ENCODE measurements around the gene NRSN1. TPM values are rescaled to one million over a fixed set of nuclear protein-coding genes. Genes with fewer than 3 reads are reported as not detected.

The NRSN1 gene
- total RNA-seq, 3 donors from 2014 or later (not counting 1 experiment from before 2014, with no cell fraction given) = not detected

DNA sequence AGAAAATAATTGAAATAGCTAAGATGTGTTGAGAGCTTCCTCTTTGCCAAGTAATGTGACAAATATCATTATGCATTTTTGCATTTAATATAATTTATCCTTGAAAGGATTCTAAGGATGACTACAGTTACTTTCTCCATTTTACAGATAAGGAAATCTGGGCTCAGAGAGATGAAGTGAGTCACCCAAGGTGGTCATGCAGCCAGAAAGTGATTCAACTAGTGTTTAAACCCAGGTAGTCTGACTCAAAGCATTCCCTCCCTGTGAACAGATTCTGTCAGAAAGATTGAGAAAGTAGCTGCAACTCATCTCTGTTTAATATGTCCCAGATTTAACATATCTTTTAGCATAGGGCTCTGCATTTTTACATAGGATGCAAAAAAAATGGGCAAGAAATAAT, 28.1 kb downstream of the NRSN1 start:
- Histone ChIP-seq H3K27me3 (ENCODE audit: control insufficient read depth, insufficient read depth, low read length) (no peaks in the 10 kb centered on the region), H3K4me3 (ENCODE audit: low read length) (no peak overlapping the region), H3K27ac (ENCODE audit: low read length) (no peak overlapping the region), H3K4me1 (ENCODE audit: control insufficient read depth, insufficient read depth, low read length) (no peaks in the 10 kb centered on the region), H3K9me3 (ENCODE audit: control insufficient read depth, insufficient read depth, low read length) (no peaks in the 10 kb centered on the region), H3K36me3 (ENCODE audit: control insufficient read depth, insufficient read depth, low read length) (no peaks in the 10 kb centered on the region)
- DNase-seq (no peak), ATAC-seq (no peak)
- H3K9me3 Mint-ChIP-seq = peaks cover 6 to 7% of the 10 kb centered on the region in 2 donors
- TF ChIP-seq, protein P1, sequence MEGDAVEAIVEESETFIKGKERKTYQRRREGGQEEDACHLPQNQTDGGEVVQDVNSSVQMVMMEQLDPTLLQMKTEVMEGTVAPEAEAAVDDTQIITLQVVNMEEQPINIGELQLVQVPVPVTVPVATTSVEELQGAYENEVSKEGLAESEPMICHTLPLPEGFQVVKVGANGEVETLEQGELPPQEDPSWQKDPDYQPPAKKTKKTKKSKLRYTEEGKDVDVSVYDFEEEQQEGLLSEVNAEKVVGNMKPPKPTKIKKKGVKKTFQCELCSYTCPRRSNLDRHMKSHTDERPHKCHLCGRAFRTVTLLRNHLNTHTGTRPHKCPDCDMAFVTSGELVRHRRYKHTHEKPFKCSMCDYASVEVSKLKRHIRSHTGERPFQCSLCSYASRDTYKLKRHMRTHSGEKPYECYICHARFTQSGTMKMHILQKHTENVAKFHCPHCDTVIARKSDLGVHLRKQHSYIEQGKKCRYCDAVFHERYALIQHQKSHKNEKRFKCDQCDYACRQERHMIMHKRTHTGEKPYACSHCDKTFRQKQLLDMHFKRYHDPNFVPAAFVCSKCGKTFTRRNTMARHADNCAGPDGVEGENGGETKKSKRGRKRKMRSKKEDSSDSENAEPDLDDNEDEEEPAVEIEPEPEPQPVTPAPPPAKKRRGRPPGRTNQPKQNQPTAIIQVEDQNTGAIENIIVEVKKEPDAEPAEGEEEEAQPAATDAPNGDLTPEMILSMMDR (IDR thresholded peaks at IDR 0.05) = no peak
- intact Hi-C loops (cut with micrococcal nuclease) = no loop called here
- no peaks in the 10 kb centered on the region for H3K4me1 Mint-ChIP-seq
- H3K27me3 Mint-ChIP-seq (ENCODE audit: low read depth in 2 of 2) = no peaks in the 10 kb centered on the region
- no peak overlapping the region for H3K27ac Mint-ChIP-seq
- no peak overlapping the region for H3K4me3 Mint-ChIP-seq
- no peaks in the 10 kb centered on the region for H3K36me3 Mint-ChIP-seq

DNA sequence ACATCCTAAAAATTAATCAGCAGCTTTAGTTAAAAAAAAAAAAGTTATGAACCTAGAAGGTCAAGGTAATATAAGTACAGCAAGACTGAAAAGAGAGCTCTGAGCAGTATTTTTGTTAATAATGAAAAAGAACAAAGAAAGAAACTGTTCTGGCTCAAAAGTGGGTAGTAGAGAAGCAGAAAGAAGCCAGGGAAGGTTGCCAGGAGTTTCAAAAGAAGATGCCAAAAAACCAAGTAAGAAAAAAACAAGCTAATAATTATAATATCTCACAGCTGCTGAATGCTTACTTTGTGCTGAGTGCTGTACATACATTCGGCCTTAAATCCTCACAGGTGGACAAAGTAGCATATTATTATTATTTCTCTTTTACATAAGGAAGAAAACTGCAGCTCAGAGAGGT, 31.9 kb downstream of the NRSN1 start:
- Mint-ChIP-seq H3K27me3 (ENCODE audit: low read depth in 2 of 2) (no peaks in the 10 kb centered on the region), H3K36me3 (no peaks in the 10 kb centered on the region), H3K4me3 (no peak overlapping the region), H3K4me1 (no peaks in the 10 kb centered on the region), H3K9me3 (peaks cover 0 to 2% of the 10 kb centered on the region in 2 donors), H3K27ac (no peak overlapping the region)
- intact Hi-C loops (cut with micrococcal nuclease) = no loop called here
- Histone ChIP-seq H3K9me3 (ENCODE audit: control insufficient read depth, insufficient read depth, low read length) (no peaks in the 10 kb centered on the region), H3K36me3 (ENCODE audit: control insufficient read depth, insufficient read depth, low read length) (no peaks in the 10 kb centered on the region), H3K4me3 (ENCODE audit: low read length) (no peak overlapping the region), H3K27me3 (ENCODE audit: control insufficient read depth, insufficient read depth, low read length) (no peaks in the 10 kb centered on the region), H3K27ac (ENCODE audit: low read length) (no peak overlapping the region), H3K4me1 (ENCODE audit: control insufficient read depth, insufficient read depth, low read length) (no peaks in the 10 kb centered on the region)
- DNase-seq = no peak
- TF ChIP-seq, protein P1 (IDR thresholded peaks at IDR 0.05) = no peak
- 50% methylated on average over 1 of the region's 1 CpG for WGBS (ENCODE audit: insufficient coverage)
- no peak for ATAC-seq

DNA sequence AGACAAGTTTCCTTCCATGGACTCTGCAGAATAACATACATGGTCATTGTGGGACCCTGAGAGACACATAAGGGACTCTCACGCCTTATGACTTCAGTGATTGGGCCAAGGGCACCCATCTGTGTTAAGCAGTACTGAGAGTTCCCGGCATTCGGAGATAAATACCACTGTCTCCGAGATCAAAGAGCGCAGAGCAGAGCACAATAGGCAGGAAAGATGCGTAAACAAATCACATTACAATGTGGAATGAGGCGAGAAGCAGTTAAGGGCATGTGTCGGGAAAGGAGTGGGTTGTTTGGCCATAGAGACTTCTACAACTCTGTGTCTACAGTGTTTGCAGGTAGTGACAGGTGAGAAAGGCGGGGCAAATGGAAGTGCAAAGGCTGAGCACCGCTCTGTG, 57.6 kb downstream of the NRSN1 start:
- no peaks in the 10 kb centered on the region for H3K27me3 Mint-ChIP-seq (ENCODE audit: low read depth in 2 of 2)
- Histone ChIP-seq H3K27ac (ENCODE audit: low read length) (no peak overlapping the region), H3K9me3 (ENCODE audit: control insufficient read depth, insufficient read depth, low read length) (no peaks in the 10 kb centered on the region), H3K27me3 (ENCODE audit: control insufficient read depth, insufficient read depth, low read length) (no peaks in the 10 kb centered on the region), H3K4me1 (ENCODE audit: control insufficient read depth, insufficient read depth, low read length) (no peaks in the 10 kb centered on the region), H3K36me3 (ENCODE audit: control insufficient read depth, insufficient read depth, low read length) (no peaks in the 10 kb centered on the region), H3K4me3 (ENCODE audit: low read length) (no peak overlapping the region)
- ATAC-seq (no peak), DNase-seq (no peak)
- H3K27ac Mint-ChIP-seq = no peak overlapping the region
- H3K4me3 Mint-ChIP-seq = no peak overlapping the region
- 93% methylated on average over 10 of the region's 10 CpGs for WGBS (ENCODE audit: insufficient coverage)
- H3K9me3 Mint-ChIP-seq = peaks cover 0 to 2% of the 10 kb centered on the region in 2 donors
- intact Hi-C loops (cut with micrococcal nuclease) = no loop called here
- H3K4me1 Mint-ChIP-seq = no peaks in the 10 kb centered on the region
- TF ChIP-seq, protein P1 (IDR thresholded peaks at IDR 0.05) = no peak
- no peaks in the 10 kb centered on the region for H3K36me3 Mint-ChIP-seq

DNA sequence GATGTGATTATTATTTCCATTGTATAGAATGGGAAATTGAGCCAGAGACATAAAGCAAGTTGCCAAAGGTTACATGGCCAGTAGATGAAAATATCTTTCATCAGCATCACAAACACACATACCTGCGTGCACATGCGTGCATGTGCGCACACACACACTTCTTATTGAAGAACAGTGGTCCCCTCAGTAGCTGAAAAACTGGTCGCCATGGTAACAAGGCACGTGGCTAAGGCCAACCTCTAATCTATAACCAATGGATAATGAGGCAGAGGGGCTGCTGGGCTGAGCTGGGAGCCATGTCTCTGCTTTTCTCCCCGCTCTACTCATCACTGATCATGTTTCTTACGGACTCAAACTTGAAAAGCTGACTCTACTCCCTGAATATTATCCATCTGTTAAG, 60.3 kb downstream of the NRSN1 start:
- H3K36me3 Mint-ChIP-seq = no peaks in the 10 kb centered on the region
- H3K27ac ChIP-seq (ENCODE audit: low read length) = no peak overlapping the region

More for the DNA sequence above, 60.3 kb downstream of the NRSN1 start:
- intact Hi-C loops (cut with micrococcal nuclease) = no loop called here
- Histone ChIP-seq H3K4me3 (ENCODE audit: low read length) (no peak overlapping the region), H3K36me3 (ENCODE audit: control insufficient read depth, insufficient read depth, low read length) (no peaks in the 10 kb centered on the region), H3K9me3 (ENCODE audit: control insufficient read depth, insufficient read depth, low read length) (no peaks in the 10 kb centered on the region), H3K4me1 (ENCODE audit: control insufficient read depth, insufficient read depth, low read length) (no peaks in the 10 kb centered on the region), H3K27me3 (ENCODE audit: control insufficient read depth, insufficient read depth, low read length) (no peaks in the 10 kb centered on the region)
- Mint-ChIP-seq H3K27me3 (ENCODE audit: low read depth in 2 of 2) (peaks cover 0 to 1% of the 10 kb centered on the region in 2 donors), H3K9me3 (peaks cover 0 to 2% of the 10 kb centered on the region in 2 donors), H3K4me3 (no peak overlapping the region), H3K4me1 (no peaks in the 10 kb centered on the region), H3K27ac (no peak overlapping the region)
- TF ChIP-seq, protein P1 (IDR thresholded peaks at IDR 0.05) = no peak
- DNase-seq (no peak), ATAC-seq (no peak)
- WGBS (ENCODE audit: insufficient coverage) = 89% methylated on average over 7 of the region's 7 CpGs

All from natural killer cell (primary cell).